NCI-H146 treated with DMSO at 0.1 percent for 48 hours (cell line): ENCODE measurements around the gene STXBP3.
"Not testable (repeated sequence)": the region's sequence is repeated elsewhere in the genome, so short reads cannot be mapped to it uniquely, and the experiment has no call there.

Experiments
- DNase-seq: peaks from one replicate; lab custom pipeline; 2025; ENCODE audit not compliant: unreplicated experiment; lab: John Stamatoyannopoulos, UW

The STXBP3 gene

GRCh38 chr1:108728327-108728923, 18.0 kb upstream of the STXBP3 start:
- no peak for DNase-seq

DNA sequence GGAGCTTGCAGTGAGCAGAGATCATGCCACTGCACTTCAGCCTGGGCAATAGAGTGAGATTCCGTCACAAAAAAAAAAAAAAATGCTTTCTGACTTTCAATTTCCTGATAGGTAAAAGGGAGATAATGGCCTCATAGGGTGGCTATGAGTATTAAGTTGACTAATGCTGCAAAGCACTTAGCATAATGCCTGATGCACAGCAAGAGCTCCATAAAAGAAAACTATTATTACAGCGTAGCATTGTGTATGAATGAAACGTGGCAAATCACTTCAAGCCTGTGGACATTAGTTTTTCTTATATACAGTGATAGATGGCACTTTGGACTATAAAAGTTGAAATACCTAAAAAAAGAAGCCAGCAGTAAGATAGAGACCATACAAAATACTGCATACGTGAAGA, 17.0 kb upstream of the STXBP3 start:
- no peak for DNase-seq

- no peak for DNase-seq
Observed at GRCh38 chr1:108732398-108732797, 14.1 kb upstream of the STXBP3 start.

GRCh38 chr1:108734171-108734865, 12.2 kb upstream of the STXBP3 start:
- no peak for DNase-seq

DNA sequence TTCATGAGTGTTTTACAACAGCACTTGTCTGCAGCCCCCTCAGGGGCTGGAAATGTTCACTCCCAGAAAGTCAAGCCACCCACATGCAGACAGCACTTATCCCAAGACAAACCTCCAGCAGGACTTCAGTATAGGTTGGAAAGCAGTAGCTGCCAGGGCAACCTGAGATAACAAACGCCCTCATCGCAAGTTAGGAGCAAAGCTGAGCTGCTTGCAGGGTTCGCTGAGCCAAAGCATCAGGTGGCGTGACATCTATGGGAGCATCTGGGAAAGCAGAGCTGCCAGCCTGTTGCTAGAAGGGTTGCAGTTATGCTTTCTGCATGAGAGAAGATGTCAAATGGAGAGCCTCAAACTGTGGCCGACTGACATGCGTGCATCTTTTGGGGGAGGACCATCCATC, 4.2 kb upstream of the STXBP3 start:
- DNase-seq = no peak

DNA sequence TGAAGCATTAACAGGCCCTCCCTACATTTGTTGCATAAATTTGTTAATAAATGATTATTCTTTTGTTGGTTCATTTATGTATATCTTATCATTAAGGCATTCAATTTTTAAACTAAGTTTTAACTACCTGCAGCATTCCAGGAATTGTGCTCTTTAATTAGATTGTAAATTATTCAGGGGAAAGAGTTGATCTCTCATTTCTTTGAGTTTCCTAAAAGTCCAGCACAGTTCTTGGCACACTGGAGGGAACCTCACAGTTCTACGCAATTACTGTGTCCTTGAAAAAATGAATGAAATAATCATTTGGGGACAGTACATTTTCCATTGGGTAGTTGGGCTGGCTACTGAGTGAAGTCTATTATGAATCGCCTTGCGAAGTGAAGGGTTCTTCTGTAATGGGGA, 493 bp upstream of the STXBP3 start:
- DNase-seq = no peak

GRCh38 chr1:108747171-108747850, 837 bp downstream of the STXBP3 start:
- peak; percentile 48 for DNase-seq

DNA sequence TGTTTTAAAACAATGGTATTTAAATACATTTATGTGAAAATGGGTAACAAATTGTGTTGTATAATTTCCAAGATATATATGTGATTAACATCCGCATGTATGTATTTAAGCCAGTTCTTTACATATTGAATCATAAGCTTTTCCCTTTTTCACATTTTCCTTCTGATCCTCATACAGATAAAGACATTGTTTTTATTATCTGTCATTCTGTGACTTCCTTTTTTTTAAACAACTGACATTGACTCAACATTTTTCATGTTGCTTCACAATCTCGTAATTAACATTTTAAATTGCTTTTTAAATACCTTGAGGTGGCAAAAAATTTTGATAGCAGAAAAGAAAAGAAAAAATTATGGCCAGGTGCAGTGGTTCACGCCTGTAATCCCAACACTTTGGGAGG, 1.4 kb downstream of the STXBP3 start:
- DNase-seq = no peak

- no peak for DNase-seq
Observed at GRCh38 chr1:108749081-108749480, 2.6 kb downstream of the STXBP3 start.

- DNase-seq = no peak
Observed at GRCh38 chr1:108750476-108751181, 4.2 kb downstream of the STXBP3 start.

- DNase-seq = no peak
Observed at GRCh38 chr1:108753363-108753762, 6.9 kb downstream of the STXBP3 start.

- no peak for DNase-seq
Observed at GRCh38 chr1:108758796-108759195, 12.3 kb downstream of the STXBP3 start.

DNA sequence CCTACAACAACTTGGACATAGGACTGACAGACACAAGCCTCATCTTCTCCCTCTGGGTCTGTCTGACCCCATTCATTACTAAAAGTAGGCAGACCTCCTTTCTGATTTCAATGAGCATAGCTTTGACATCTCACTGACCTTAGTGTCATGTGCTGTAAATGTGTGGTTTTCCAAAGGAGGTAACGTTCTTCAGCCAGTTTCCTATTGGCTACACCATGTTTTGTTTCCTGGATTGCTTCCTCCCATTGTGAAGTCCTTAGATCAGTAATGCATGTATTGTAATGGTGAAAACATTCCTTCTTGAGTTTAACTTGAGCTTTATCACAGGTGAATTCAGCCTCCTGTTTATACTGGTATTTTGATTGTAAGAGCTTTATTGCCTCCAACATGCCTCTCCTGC, 20.6 kb downstream of the STXBP3 start:
- no peak for DNase-seq

- DNase-seq = no peak
Observed at GRCh38 chr1:108767708-108768107, 21.2 kb downstream of the STXBP3 start.

DNA sequence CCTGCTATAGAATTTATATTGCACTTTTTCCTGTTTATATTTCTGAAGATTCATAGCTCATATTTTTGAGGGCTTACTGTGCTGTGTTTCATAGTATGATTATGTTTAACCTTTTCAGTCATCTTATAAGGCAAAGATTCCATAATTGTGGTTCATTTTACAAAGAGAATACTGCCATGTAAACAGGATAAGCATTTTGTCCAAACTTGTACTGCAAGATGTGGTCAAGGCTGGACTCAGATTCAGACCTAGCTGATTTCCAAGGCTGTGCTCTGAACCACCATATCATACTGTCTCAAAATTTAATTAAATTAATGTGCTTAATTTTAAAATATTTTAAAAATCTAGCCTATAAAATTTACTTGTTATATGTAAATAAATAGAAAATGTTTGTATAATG, 31.4 kb downstream of the STXBP3 start:
- DNase-seq = no peak

DNA sequence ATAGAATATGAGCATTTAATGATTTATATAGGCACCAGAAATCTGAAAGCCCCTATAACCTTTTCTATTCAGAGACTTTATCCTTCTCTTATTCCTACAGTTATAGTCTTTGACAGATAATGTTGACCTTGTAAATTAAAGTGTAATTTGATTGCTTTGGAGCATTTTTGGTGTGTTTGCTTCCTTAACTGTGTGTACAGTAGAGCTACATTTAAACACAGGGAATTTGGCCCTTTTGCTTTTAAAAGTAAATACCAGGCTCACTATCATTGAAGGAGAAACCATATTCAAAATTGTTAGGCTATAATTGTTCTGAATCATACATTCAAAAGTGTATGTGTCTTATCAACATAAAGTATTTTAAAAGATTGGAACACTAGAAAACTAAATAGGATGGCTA, 33.0 kb downstream of the STXBP3 start:
- no peak for DNase-seq

DNA sequence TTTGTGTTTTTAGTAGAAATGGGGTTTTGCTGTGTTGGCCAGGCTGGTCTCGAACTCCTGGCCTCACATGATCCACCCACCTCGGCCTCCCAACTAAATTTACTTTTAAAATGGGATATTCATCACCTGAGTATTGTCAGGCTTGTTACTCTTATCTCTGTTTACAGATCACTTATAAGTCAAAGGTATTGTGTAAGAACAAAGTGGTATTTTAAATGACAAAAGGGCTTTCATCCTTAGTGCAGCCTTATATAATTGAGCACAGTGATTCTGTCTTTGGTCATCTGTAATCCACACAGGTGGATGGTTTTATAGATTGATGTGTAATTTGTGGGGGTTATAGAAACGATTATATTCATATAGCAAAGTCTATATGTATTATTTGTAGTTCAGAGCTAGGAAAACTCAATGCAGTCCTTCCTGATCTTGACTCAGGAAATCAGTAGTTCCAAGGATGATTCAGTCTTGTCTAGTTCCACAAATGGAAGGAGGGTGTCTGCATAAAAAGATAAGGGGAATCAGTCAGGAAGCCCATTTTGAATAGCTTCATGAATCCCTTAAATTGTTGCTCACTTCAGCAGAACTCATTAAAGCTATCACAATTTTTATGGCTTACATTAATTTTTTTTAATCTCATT, 34.6 kb downstream of the STXBP3 start:
- DNase-seq = peak; percentile 81

DNA sequence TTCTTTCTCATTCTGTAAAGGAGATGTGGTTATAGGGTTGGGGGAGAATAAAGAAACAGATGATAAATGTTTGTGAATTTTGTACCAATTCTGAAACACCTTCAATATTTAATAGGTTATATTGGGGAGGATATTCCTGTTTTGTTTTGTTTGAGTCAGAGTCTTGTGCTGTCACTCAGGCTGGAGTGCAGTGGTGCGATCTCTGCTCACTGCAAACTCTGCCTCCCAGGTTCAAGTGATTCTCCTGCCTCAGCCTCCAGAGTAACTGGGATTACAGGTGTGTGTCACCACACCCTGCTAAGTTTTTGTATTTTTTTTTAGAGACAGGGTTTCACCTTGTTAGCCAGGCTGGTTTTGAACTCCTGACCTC, 35.1 kb downstream of the STXBP3 start:
- DNase-seq = not testable (repeated sequence)

DNA sequence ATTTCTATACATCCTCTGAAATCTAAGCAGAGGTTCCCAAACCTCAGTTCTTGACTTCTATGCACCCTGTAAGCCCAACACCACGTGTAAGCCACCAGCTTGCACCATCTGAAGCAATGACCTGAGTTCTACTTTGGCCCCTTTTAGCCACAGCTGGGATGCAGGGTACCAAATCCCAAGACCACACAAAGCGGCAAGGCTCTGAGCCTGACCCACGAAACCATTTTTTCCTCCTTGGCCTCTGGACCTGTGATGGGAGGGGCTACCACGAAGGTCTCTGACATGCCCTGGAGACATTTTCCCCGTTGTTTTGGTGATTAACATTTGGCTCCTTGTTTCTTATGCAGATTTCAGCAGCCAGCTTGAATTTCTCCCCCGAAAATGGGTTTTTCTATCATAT, 38.8 kb downstream of the STXBP3 start:
- DNase-seq = no peak

DNA sequence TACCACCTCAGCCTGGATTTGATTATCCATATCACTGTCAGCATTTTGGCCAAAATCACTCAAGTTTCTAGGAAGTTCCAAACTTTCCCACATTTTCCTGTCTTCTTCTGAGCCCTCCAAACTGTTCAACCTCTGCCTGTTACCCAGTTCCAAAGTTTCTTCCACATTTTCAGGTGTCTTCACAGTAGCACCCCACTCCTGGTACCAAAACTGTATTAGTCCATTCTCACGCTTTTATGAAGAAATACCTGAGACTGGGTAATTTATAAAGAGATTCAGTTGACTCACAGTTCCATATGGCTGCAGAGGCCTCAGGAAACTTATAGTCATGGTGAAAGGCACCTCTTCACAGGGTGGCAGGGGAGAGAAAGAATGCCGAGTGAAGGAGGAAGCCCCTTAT, 39.4 kb downstream of the STXBP3 start:
- no peak for DNase-seq

GRCh38 chr1:108791790-108792189, 45.3 kb downstream of the STXBP3 start:
- DNase-seq = no peak
